ENCODE measurements around the gene LAMP5.

The LAMP5 gene

DNA sequence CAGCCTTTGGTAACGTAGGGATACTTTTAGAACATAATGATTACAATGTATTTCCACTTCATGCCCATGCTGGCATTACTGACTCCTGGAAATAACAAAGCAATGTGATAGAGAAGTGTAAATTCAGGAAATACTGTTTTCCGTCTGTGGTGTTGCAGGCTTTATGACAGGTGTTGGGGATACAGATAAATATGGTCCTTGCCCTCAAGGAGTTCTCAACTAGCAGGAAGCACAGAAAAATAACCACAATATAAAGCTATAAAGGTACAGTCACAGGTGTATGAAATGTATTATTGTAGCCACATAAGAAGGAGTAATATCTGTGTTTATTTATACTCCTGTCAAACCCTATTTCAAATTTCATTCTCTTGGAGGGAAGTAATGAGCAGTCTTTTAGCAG is 12.9 kb upstream of the LAMP5 start:
- DNase-seq = no peak

DNA sequence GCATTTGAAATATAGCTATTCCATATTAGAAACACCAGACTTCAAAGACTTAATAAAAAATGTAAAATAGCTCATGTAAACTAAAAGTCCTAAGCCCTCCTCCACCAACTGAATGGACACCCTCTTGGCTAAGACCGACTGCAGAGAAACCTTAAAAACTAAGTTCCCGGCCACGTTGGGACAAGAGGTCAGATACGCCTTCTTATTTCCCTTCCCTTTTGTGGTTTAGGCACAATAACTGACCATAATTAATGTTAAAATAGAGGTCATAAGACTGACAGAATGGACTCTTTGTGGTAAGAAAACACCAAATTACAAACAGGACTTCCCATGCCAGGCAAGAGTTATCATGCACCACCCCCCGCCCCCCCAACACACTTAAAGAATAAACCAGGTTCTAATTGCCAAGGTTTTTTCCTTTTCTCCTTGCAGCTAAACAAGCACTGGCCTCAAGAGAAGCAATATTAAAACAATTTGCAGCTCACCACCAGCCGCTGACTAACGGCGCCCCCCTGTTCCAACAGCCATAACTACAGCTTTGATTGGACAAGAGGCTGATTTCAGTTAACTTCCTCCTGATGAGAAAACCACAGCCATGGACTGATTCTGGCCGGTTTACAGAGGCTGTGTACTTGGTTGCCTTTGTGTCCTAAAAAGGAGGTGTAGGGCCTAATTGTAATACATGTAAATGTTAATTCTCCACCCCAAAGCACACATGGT is 10.7 kb upstream of the LAMP5 start:
- DNase-seq = no peak

DNA sequence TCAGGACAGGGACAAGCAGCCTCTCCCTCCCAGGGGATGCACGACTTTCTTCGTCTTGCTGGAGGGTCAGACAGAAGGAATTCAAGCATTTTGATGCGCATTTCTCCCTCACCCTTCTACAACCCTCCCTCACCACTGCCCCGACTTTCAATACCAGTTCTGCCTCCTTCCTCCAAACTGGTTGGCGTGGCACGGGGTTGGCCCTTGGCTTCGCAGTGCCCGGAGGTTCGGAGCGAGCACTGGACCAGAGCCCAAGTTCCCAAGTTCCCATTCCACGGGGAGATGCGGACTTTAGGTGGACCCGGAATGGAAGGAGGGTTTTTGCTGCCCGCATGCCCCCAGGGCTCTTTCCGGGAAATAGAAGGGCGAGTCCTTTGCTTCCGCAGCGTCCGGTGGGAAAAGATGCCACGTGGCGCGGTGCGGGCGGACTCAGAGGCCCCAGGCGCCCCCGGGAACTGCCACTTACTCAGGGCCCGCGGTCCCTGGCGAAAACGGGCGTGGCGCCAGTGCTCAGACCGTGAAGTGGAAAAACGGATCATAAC is 8.0 kb upstream of the LAMP5 start:
- no peak for DNase-seq

DNA sequence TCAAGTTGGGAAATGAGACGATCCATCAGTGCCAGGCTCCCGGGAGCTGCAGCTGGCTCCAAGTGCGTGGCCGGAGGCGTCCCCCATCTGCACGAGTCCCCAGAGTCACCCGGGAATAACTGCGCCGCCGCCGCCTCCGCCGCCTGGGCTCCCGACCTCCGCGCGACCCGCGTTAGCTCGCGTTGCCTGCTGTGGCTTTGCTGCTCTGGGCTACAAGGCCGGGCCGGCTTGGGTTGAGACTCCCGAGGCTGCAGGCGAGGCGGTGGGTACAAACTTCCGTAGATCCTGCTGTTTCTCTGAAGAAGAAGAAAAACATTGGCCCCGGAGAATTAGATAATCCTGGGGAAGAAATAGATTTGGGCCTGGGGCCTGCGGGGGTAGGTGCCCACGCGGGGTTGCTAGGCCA is 7.4 kb upstream of the LAMP5 start:
- DNase-seq = no peak

DNA sequence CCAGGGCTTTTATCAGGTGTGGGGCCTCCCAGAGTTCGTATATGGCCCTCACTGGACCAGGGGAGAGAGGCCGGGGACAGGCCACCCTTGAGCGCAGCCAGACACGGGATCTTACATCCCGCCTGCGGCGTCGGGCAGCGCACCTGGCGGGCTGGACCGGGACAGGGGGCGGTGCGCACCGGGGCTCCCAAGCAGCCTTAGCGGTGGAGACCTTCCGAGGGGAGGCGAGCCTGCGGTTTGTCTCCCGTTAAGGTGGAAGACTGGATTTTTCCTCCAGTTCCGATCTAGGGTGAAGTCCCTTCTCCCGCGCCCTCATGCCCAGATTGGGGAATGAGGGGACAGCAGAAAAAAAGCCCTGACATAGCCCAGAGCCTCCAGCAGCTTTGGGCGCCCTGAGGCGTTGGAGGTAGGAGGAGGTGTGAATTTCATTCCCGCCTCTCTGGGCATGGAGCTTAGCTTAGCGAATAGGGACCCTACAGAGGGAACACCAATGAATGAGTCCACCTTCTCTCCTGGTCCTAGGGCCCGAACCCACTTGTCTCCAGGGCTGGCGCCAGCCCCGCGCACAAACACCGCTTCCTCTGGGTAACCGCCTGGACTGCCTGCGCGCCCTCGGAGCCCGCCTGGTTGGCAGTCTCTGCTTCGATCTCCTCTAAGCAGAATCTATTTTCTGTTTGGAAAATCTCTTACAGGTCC is 6.7 kb upstream of the LAMP5 start:
- no peak for DNase-seq

DNA sequence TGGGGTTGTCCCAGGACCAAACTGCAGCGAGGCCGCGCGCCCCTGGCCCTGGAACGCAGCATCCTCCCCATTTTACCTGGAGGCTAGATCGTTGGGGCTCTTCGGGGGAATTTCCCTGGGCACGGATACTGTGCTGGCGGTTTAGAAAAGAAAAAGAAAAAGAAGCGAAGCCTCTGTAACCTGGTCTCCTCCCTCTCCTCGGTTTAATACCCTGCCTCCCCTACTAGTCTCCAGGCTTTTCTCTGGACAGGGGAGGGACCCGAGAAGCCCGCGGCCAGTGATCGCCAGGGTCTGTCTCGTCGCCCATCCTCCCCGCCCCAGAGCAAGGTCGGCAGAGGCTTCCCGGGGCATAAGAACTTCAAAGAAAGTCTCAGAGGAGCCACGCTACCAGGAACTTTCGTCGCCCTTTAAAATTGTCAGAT is 6.1 kb upstream of the LAMP5 start:
- no peak for DNase-seq

DNA sequence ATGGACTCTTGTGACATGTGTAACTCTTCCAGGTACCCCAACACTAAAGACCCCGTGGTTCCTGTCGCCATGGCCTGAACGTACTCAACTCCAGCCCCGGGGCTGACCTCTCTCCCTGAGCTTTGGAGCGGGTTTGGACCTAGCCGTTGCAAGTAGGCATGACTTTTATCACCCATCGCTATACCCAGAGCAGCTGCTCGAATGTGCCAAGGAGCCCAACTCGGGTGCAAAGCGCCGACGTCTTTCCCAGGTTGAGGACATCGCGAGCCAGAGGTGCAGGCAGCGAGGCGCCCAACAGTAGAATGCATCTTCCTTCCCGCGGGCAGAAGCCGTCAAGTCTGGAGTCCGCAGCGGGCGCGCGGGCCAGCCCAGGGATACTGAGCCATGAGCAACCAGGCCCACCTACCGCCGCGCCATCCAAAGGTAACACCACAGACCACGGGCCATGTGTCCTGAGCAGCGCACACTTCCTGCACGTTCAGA is 5.7 kb upstream of the LAMP5 start:
- DNase-seq = no peak

DNA sequence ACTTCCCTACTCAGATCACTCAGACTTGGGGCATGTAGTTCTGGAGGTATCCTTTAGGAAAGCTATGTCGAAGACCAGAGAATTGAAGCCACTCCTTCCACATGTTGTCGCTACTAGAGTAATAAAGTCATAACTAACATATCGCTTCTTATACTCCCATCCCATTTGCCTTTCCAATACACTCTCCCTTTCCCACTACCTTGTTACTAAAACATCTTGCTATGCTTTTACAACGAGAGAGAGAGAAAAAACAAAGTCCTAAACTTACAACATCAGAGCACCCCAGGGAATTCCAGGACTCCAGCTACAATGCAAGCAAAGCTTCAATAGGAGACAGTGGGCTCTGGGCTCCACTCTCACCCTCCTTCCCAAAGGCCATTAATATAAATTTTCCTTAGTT is 5.1 kb upstream of the LAMP5 start:
- no peak for DNase-seq

DNA sequence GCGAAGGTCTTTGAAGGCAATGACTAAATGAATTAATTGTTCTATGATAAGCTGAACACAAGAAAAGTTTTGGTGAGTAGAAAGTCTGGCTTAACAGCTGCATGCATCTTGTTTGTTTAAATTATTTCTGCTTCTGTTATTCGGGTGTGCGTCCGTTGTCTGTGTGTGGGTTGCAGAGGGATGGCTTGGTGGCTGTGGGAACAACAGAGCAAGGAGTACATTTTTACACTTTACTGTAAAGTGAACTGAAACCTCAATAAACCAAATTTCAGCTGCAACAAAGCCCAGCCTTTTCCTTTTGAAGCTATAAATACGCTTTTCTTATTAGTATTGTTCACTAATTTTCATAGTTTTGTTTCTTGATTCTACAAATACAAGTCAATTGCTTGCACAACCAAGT is 3.5 kb upstream of the LAMP5 start:
- DNase-seq = no peak

DNA sequence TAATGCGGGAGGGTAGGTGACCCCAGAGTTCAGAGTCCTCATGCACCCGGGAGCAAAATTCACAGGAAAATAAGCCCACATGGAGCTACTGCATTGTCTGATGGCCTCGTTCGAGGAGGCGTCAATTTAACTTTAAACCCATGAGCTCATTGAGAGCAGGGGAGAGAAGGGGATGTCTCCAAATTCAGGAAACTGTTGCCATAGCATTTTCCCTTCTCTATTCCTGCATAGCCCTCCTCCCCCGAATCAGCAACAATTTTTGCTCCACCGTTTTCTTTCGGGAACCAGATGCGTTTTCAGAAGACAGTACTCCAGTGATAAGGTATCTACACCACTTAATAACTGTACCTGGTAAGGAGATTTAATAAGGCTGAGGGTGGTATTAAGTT is 324 bp upstream of the LAMP5 start:
- DNase-seq = no peak

DNA sequence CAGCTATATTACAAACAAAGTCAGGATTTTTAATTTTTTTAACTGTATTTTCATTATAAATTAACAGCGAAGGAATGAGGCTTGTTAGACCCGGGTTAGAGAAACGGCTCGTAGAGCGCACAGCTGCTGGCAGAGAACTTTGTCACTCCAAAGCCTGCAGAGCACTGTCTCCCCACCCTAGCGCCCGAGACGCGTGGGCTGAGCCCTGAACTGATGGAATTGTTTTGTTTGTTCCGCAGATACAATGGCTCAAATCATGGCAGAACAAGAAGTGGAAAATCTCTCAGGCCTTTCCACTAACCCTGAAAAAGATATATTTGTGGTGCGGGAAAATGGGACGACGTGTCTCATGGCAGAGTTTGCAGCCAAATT is 810 bp downstream of the LAMP5 start:
- no peak for DNase-seq

DNA sequence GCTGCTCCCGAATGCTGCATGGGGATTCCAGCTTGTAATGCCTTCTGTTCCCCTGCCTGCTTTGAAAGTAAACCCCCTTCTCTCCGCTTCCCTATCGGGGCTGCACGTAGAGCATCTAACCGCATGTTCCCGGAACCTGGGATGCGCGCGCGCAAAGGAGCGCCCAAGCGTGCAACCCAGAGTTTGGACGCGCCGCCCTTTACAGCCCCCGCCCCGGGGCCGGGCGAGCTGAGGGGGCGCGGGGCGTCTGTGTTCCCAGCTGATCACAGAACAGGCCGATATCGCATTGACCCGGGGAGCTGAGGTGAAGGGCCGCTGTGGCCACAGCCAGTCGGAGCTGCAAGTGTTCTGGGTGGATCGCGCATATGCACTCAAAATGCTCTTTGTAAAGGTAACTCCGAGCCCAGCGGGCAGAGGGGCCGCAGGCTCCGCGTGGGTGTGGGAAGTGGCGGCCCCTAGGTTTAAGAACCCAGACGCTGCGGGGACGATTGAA is 1.4 kb downstream of the LAMP5 start:
- no peak for DNase-seq

DNA sequence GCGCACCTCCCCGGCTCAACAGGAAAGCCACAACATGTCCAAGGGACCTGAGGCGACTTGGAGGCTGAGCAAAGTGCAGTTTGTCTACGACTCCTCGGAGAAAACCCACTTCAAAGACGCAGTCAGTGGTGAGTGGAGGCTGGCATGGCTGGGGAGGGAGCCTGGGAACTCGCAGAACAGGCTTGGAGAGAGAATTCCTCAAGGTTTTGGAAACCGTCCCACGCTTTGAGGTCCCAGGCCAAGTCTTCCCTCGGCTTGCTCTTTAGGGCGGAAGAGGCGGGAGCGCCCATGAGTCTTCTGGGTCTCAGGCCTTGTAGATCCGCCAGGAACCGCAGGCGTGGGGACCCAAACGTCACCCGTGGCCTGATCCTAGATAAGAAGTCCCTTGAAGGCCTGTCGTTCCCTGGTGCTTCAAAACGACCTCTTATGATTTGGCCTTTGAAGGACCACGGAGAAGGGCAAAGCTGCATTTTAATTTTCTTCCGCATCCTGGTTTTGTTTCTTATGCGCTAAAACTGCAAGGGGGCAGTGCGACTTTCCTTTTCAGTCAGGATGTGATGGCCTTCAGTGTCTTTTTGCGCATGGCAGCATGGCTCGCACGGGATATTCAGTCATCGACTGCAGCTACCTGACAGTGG is 2.0 kb downstream of the LAMP5 start:
- no peak for DNase-seq

DNA sequence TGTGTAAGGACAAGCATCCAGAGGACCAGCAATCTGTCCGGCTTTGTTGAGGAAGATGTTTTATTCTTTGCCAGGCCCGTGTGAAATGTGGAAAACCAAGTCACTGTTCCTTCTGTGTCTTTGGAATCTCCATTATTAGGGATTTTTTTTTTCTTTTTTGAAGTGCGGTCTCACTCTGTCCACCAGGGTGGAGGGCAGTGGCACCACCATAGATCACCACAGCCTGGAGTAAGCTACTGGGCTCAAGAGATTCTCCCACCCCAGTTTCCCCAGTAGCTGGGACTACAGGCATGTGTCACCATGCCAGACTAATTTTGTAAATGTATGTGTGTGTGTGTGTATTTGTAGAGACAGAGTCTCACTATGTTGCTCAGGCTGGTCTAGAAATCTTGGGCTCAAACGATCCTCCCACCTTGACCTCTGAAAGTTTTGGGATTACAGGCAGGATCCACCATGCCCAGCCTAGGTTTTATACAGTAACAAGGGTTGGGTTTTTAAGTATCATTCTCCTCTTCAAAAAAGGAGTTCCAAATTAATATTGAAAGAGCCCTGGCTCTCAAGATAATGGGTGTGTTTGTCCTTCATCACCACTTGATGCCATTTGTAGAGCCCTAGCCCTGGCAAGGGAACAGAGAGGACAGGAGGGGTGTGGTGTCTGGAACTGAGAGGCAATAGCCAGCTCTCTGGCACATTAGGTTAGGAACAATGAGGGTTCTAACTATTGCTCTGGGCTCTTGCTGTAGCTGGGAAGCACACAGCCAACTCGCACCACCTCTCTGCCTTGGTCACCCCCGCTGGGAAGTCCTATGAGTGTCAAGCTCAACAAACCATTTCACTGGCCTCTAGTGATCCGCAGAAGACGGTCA is 3.1 kb downstream of the LAMP5 start:
- no peak for DNase-seq

DNA sequence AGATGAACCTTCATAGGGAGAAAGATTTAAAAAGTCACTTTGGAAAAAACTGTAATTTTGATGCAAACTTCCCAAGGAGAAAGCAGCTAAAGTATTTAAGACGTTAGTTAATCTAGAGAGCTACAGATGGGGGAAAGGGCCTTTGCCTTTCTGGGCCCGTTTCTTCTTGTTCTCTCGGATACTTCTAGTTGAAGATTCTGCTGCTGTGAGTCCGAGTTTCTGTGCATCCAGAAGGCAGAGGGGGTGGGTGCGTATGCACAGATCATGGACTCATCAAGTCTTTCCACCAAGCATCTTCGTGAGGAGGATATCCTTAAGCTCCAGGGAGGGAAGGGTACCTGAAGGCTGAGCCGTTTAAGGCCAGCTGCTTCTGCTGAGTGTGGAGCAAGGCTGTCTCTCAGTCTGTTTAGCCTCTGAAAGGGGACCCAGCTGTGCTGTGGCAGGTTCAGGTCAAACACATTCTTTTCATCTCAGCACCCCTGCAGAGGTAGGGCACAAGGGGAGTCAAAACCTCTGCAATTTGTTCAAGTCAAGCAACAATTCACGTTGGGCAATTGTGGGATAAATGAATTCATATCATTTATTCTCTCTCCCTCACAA is 4.3 kb downstream of the LAMP5 start:
- DNase-seq = peak; percentile 26

DNA sequence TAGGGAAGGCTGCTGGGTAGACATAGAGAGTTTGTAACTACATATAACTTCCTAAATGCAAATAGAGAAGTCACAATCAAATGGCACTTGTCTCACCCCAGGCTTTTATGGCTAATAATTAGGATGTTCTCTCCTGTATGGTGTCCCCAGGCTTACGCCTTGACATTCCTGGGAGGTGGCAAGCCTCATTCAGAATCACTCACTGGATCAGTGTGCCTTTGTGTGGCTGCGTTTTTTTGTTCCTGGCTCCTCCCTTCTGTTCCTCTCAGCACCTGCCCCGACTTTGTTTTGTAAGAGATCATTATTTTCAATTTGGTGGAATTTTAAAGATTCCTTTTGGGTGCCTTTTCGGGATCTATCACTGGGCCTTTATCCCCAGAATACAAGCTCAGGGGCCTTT is 5.7 kb downstream of the LAMP5 start:
- no peak for DNase-seq

DNA sequence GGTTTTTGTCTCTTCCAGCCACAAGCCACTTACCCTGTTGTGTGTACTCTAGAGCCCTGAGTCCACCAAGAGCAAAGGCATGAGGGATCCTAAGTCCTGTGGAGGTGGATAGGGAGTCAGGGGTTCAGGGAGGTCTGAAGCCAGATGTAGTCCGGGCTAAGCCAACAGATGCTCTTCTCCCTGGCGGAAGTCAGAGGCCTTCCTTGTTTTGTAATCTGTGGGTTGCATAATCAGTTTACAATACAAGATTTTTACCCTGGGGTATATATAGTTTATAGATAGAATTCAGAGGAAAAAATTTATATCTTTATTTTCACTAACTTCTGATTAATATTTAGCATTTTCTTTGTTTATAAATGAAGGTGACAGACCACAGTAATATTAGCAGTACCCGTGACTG is 9.2 kb downstream of the LAMP5 start:
- DNase-seq = no peak

DNA sequence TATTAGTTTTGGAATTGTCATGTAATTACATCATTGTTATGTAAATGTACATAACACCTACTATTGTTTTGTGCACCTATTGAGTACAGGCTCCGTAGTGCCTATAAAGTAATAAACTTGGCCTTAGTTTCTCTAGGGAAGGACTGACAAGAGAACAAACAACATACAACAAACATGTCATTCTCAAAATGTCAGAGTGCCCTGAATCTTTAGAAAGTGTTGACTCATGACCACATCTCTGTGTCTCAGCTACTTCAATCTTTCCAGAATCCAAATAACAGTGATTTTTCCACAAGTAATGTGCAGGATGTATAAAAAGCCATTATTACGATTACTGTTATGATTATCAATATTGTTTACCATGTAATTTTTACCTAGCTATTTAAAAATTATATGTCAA is 17.2 kb downstream of the LAMP5 start:
- DNase-seq = no peak

DNA sequence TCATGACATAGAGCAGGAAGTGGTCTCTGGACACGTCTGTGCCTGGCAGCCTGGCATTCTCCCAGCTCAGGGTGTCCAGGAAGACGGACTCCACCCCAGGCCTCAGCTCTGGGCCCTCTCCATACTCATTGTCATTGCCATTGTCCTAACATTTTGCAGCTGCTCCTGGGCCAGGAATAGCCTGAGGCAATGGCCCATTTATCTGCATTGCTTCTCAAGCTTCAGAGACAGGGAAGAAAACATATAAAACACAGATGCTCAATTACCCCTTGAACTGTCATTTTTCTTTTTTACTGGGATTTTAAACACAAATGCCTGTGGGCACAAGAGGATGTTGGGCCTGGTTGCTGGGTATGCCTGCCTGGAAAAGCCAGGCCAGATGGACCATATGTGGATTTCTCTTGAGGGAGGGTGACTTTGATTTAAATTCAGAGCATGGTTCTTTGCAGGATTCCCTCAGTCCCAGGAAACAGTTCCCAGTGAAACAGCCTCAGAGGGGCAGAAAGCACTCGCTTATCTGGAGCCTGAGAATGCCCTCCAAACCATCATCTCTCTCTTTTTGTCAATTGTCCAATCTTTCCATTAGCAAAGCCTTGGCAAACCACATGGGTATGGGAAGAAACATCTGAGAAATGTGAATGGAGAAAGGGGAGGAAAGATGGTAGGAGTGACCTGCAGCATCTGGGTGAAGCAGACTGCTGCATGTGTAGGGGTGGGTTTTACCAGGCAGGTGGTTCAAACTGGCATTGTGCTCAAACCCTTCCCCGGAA is 17.9 kb downstream of the LAMP5 start:
- DNase-seq = no peak

DNA sequence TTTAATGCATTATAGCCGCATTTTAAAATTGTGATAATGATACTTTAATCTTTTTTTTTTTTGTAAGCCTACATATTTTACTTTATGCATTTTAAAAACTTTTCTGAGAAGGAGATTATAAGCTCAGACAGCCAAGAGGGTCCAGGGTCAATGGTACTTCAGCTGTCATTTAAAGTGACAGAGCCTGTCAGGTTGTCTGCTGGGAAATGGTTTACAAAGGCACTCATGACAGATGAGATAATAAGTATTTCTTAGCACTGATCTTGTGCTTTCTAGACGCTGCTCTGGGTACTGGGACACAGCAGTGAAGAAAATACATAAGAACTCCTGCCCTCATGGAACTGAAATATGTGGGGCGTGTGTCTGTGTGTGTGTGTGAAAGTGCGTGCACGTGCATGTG is 19.6 kb downstream of the LAMP5 start:
- DNase-seq = no peak

DNA sequence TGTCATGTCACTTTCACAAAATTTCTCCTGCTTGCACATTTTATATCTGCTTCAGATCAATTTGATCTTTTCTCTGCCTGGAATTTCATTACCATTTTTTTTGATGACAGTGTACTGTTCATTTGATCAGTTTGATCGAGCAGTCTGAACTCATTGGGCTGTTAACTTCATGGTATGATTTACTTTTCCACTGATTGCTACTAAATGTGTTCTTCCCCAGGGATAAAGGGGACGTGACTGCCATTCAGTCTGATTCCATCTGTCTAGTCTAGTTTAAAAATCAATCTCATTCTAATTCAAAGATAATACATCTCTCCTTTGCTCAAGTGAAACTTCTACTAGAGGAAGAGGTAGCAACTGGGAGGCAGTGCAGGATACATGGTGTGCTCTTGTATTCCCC is 21.1 kb downstream of the LAMP5 start:
- no peak for DNase-seq

DNA sequence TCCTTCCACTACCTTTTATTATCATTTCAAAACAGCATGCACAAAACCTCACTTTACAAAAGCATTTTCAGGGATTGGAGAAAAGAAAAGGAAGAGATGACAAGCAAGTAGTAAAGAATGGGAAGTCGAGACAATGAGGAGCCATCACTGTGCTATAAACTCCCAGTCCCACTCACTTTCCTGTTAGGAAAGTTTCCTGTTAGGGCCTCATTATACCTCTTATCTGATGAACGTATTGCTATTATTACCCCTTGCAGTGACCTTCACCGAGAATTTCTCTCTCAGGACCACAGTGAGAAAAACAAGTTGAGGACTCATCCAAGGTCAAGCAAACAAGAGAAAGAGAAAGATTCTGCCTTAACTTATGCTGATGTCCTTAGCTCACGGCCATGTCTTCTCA is 28.8 kb downstream of the LAMP5 start:
- DNase-seq = no peak
